OCI-LY7 (cell line): ENCODE results near the gene MNAT1. TPM values are rescaled to one million over a fixed set of nuclear protein-coding genes. Genes with fewer than 3 reads are reported as not detected.

Source experiments
- BruUV-seq: library from RNA; stranded (reverse); fragments of 400-500 nt; replicated peaks from 2 replicates; lab custom pipeline; 2021; lab: Mats Ljungman, UMichigan
- CTCF ChIA-PET: fragments of 300-600 bp; sonication (Branson Sonifier 250); formaldehyde crosslinking; loops from one replicate; lab custom pipeline; 2022; ENCODE audit warnings: antibody characterized with exemption; ENCODE audit not compliant: unreplicated experiment; lab: Charles Lee
- POLR2A ChIA-PET: fragments of 300-600 bp; sonication (Branson Sonifier 250); formaldehyde crosslinking; loops from one replicate; lab custom pipeline; 2022; ENCODE audit warnings: antibody characterized with exemption; lab: Charles Lee
- DNase-seq: peaks from one replicate; pipeline ENCODE4 v3.0.0-alpha.2; 2015; ENCODE audit warnings: low spot score
- H2AFZ ChIP-seq: fragments of 200-600 bp; sonication (generic), shearing (Covaris generic); 2 replicates; pipeline ENCODE4 v1.6.1; 2014; ENCODE audit warnings: mild to moderate bottlenecking, antibody characterized with exemption, low read length, moderate library complexity
- H3K27ac ChIP-seq: fragments of 200-600 bp; sonication (generic); 2 replicates; pipeline ENCODE4 v1.5.1; 2014; ENCODE audit warnings: mixed run types, low read depth, mild to moderate bottlenecking, moderate library complexity, low read length, inconsistent platforms; ENCODE audit not compliant: poor library complexity, severe bottlenecking
- H3K36me3 ChIP-seq: fragments of 200-600 bp; sonication (generic); 2 replicates; pipeline ENCODE4 v1.6.1; 2014; ENCODE audit warnings: mild to moderate bottlenecking, antibody characterized with exemption, low read length, moderate library complexity, mixed read lengths; ENCODE audit not compliant: insufficient read depth
- H3K4me1 ChIP-seq: fragments of 200-600 bp; sonication (generic); 2 replicates; pipeline ENCODE4 v1.5.1; 2014; ENCODE audit warnings: mild to moderate bottlenecking, low read length; ENCODE audit not compliant: insufficient read depth, poor library complexity, severe bottlenecking
- H3K4me2 ChIP-seq: fragments of 200-600 bp; sonication (generic); 2 replicates; pipeline ENCODE4 v1.6.1; 2014; ENCODE audit warnings: mild to moderate bottlenecking, low read length
- H3K4me3 ChIP-seq: fragments of 200-600 bp; sonication (generic); 2 replicates; pipeline ENCODE4 v1.5.1; 2014; ENCODE audit warnings: mild to moderate bottlenecking, low read depth, low read length; ENCODE audit not compliant: poor library complexity, severe bottlenecking
- H3K79me2 ChIP-seq: fragments of 200-600 bp; sonication (generic); 2 replicates; pipeline ENCODE4 v1.6.1; 2016; ENCODE audit warnings: low read depth, mild to moderate bottlenecking, low read length, moderate library complexity, mixed read lengths; ENCODE audit not compliant: insufficient read depth
- H3K9me2 ChIP-seq: fragments of 200-600 bp; sonication (generic); 2 replicates; pipeline ENCODE4 v1.6.1; 2016; ENCODE audit warnings: mild to moderate bottlenecking, low read length, mixed read lengths; ENCODE audit not compliant: insufficient read depth
- H3K9me3 ChIP-seq: fragments of 200-600 bp; sonication (generic); 2 replicates; pipeline ENCODE4 v1.6.1; 2014; ENCODE audit warnings: mild to moderate bottlenecking, mixed run types, low read length, mixed read lengths
- H4K20me1 ChIP-seq: fragments of 200-600 bp; sonication (generic); 2 replicates; pipeline ENCODE4 v1.6.1; 2014; ENCODE audit warnings: mild to moderate bottlenecking, antibody characterized with exemption, low read length, moderate library complexity, mixed read lengths; ENCODE audit not compliant: insufficient read depth
- CTCF ChIP-seq: fragments of 200-600 bp; sonication (generic); conservative IDR thresholded peaks from 2 replicates; pipeline ENCODE4 v1.5.1; 2014; ENCODE audit warnings: mild to moderate bottlenecking, antibody characterized with exemption, low read length, moderate library complexity, mixed read lengths
- EZH2phosphoT487 ChIP-seq: fragments of 200-600 bp; sonication (generic); IDR thresholded peaks from 2 replicates; pipeline ENCODE4 v1.6.1; 2018; ENCODE audit warnings: low read depth, borderline replicate concordance, mild to moderate bottlenecking, mixed run types, antibody characterized with exemption, low read length, moderate library complexity, mixed read lengths
- intact Hi-C: fragments of 100-400 bp; cut with micrococcal nuclease; formaldehyde crosslinking; loops from one replicate; pipeline ENCODE4 v1.10.0; 2022; ENCODE audit not compliant: unreplicated experiment
- total RNA-seq, 2 experiments: library from RNA; depleted of rRNA in 1 of 2; stranded (reverse); fragments of >200 nt in 1 of 2; shearing (Covaris generic) in 1 of 2; gene quantifications; 2 replicates each; pipeline ENCODE4 v1.2.3, GENCODE V29; 2014 to 2022

MNAT1 gene
- total RNA-seq, 2 experiments from 2014 or later, result 58.5 to 60.9 TPM

GRCh38 chr14:60945984-60946383 is 211.4 kb downstream of the MNAT1 start:
- TF ChIP-seq CTCF, result no peak
- Histone ChIP-seq H3K4me2 (no peak overlapping the region), H3K4me3 (no peak overlapping the region), H3K9me2 (no peaks in the 10 kb centered on the region), H4K20me1 (no peaks in the 10 kb centered on the region), H3K4me1 (no peaks in the 10 kb centered on the region), H3K79me2 (no peaks in the 10 kb centered on the region), H3K36me3 (no peaks in the 10 kb centered on the region), H3K9me3 (no peaks in the 10 kb centered on the region), H2AFZ (no peak overlapping the region), H3K27ac (no peak overlapping the region)
- CTCF ChIA-PET, result no interaction called here
- intact Hi-C loops, result no loop called here
- POLR2A ChIA-PET, result no interaction called here
- BruUV-seq, result no TSS peak
- no peak for DNase-seq

- Histone ChIP-seq H3K9me3 (no peaks in the 10 kb centered on the region), H3K4me3 (no peak overlapping the region), H3K9me2 (no peaks in the 10 kb centered on the region), H2AFZ (no peak overlapping the region), H4K20me1 (no peaks in the 10 kb centered on the region), H3K27ac (no peak overlapping the region), H3K79me2 (no peaks in the 10 kb centered on the region), H3K36me3 (no peaks in the 10 kb centered on the region), H3K4me1 (no peaks in the 10 kb centered on the region), H3K4me2 (no peak overlapping the region)
- intact Hi-C loops, result no loop called here
- CTCF ChIA-PET, result no interaction called here
- no peak for TF ChIP-seq EZH2phosphoT487
- TF ChIP-seq CTCF, result no peak
- no peak for DNase-seq
- POLR2A ChIA-PET, result no interaction called here
- BruUV-seq, result no TSS peak
Measured at GRCh38 chr14:60946773-60947172, 212.2 kb downstream of the MNAT1 start.

GRCh38 chr14:60951776-60952435 is 217.3 kb downstream of the MNAT1 start:
- Histone ChIP-seq H3K4me2 (no peak overlapping the region), H4K20me1 (no peaks in the 10 kb centered on the region), H3K27ac (no peak overlapping the region), H3K36me3 (no peaks in the 10 kb centered on the region), H3K4me1 (no peaks in the 10 kb centered on the region), H2AFZ (no peak overlapping the region), H3K9me2 (no peaks in the 10 kb centered on the region), H3K4me3 (no peak overlapping the region), H3K79me2 (no peaks in the 10 kb centered on the region), H3K9me3 (peaks cover 13% of the 10 kb centered on the region; the same call in 1 of the 2 replicates)
- DNase-seq, result no peak
- intact Hi-C loops, result no loop called here
- no peak for TF ChIP-seq CTCF
- no peak for TF ChIP-seq EZH2phosphoT487
- ChIA-PET CTCF (no interaction called here), POLR2A (interaction anchor here (0.6 kb wide), 1 partner anchor 24 kb away, joined by 6 read pairs; no protein-coding TSS in a partner anchor)
- BruUV-seq, result no TSS peak
